ENCODE measurements around the gene ARHGEF2. TPM values are rescaled to one million over a fixed set of nuclear protein-coding genes. Genes with fewer than 3 reads are reported as not detected.
A peak's percentile ranks its signal among the peaks of the same experiment; 100 is the strongest.

Gene ARHGEF2
- total and polyA plus RNA-seq, 9 of the 15 experiments (the other 6 are each of a cell fraction or from before 2014, with no cell fraction given) = 7.1 to 162 (median 62.2) TPM

DNA sequence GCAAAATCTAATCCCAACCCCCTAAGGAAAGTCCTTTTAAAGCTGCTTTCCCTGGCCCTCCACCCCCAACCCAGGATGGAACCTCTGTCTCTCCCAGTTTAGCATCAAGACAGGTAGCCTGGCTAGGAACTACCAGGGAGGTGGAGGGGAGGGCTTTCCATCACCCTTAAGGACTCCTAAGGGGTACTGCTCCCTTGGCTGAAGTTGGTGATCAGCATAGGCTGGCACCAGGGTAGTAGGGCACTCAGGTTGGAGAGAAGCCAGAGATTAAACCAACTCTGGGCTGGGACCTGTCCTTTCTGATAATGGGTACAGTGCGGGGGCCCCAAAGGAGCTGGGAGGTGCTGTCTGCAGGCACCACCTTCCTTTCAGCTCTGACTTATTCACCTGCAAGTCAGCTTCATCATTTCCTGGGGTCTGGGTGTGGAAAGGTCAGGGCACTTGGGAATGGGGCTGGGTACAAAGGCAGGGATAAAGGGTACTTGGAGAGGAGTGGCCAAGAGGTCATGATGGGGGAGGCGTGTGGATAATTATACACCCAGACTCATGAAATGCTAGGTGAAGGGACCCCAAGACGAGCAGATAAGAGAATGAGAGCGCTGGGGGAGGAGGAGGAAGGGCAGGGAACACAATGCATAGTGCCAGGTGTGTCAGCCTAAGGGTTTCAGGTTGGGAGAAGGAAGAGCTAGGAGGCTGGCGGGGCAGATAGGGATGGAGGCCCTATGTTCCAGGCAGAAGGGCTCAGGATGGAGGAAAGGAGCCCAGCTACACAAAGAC is 1.2 kb downstream of the ARHGEF2 start (continued):
- peak; percentile 22 for TF ChIP-seq POLR2B (IDR thresholded peaks at IDR 0.05; ENCODE audit: low read depth, partially characterized antibody)
- TF ChIP-seq BRD4 (IDR thresholded peaks at IDR 0.05) = peak; percentile 27; the same call in 1 of the 2 replicates
- no peak for TF ChIP-seq HNRNPUL1 (IDR thresholded peaks at IDR 0.05; ENCODE audit: low read length)
- TF ChIP-seq HLTF (IDR thresholded peaks at IDR 0.05) = peak; percentile 54; the same call in 1 of the 2 replicates
- no peak; the same call in 1 of the 2 replicates for TF ChIP-seq KAT7 (CRISPR knock-in tag; IDR thresholded peaks at IDR 0.05; ENCODE audit: borderline replicate concordance)
- 0 out of 2 replicates have a peak, but pooled peaks have one; percentile 5 for TF ChIP-seq EP400 (IDR thresholded peaks at IDR 0.05)
- peak; percentile 6 for TF ChIP-seq ARHGAP35 (IDR thresholded peaks at IDR 0.05; ENCODE audit: partially characterized antibody)
- TF ChIP-seq HDAC1 (IDR thresholded peaks at IDR 0.05) = peak in 1 of 2 experiments; percentile 44; a peak in 2 of 4 replicates
- TF ChIP-seq GTF2E2 (tag; IDR thresholded peaks at IDR 0.05) = peak; percentile 86; the same call in 1 of the 2 replicates
- peak; percentile 62; the same call in 1 of the 2 replicates for TF ChIP-seq HDGF (IDR thresholded peaks at IDR 0.05)
- TF ChIP-seq ZFX (CRISPR knock-in tag; IDR thresholded peaks at IDR 0.05) = peak; percentile 39; the same call in 1 of the 2 replicates
- TF ChIP-seq ZEB2 (IDR thresholded peaks at IDR 0.05) = 0 out of 2 replicates have a peak, but pooled peaks have one; percentile 63
- TF ChIP-seq FUS (optimal IDR thresholded peaks at IDR 0.05; ENCODE audit: low read depth, low read length) = no peak
- TF ChIP-seq POU5F1 (IDR thresholded peaks at IDR 0.05; ENCODE audit: borderline replicate concordance, low read depth, low read length, partially characterized antibody) = no peak
- peak in 1 of 2 experiments; percentile 23; a peak in 2 of 4 replicates for TF ChIP-seq KDM1A (IDR thresholded peaks at IDR 0.05)
- TF ChIP-seq TRIM28 (IDR thresholded peaks at IDR 0.05) = 0 out of 2 replicates have a peak, but pooled peaks have one; percentile 13
- peak; percentile 52; the same call in 1 of the 2 replicates for TF ChIP-seq LARP7 (IDR thresholded peaks at IDR 0.05)
- TF ChIP-seq ZNF175 (CRISPR knock-in tag; IDR thresholded peaks at IDR 0.05; ENCODE audit: low read depth) = 0 out of 2 replicates have a peak, but pooled peaks have one; percentile 22
- peak; percentile 44; the same call in 1 of the 2 replicates for TF ChIP-seq NKRF (IDR thresholded peaks at IDR 0.05; ENCODE audit: borderline replicate concordance)
- TF ChIP-seq, protein P1, sequence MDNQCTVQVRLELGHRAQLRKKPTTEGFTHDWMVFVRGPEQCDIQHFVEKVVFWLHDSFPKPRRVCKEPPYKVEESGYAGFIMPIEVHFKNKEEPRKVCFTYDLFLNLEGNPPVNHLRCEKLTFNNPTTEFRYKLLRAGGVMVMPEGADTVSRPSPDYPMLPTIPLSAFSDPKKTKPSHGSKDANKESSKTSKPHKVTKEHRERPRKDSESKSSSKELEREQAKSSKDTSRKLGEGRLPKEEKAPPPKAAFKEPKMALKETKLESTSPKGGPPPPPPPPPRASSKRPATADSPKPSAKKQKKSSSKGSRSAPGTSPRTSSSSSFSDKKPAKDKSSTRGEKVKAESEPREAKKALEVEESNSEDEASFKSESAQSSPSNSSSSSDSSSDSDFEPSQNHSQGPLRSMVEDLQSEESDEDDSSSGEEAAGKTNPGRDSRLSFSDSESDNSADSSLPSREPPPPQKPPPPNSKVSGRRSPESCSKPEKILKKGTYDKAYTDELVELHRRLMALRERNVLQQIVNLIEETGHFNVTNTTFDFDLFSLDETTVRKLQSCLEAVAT (IDR thresholded peaks at IDR 0.05) = 0 out of 4 replicates have a peak, but pooled peaks of 1 of the 2 experiments have one; percentile 26

Data from K562 (cell line).